Stimulated activated CD4-positive, alpha-beta T cell treated with anti-CD3 and anti-CD28 coated beads, Interleukin-4, amount 100 ng/mL, for 48 hours (primary cell): Measurements from ENCODE around the gene OPA1.

Source experiments
- DNase-seq, 2 donors: peaks; one replicate each; pipeline ENCODE4 v3.0.0-alpha.2; 2020; ENCODE audit warnings: low read depth in 2 of 2

The OPA1 gene, protein sequence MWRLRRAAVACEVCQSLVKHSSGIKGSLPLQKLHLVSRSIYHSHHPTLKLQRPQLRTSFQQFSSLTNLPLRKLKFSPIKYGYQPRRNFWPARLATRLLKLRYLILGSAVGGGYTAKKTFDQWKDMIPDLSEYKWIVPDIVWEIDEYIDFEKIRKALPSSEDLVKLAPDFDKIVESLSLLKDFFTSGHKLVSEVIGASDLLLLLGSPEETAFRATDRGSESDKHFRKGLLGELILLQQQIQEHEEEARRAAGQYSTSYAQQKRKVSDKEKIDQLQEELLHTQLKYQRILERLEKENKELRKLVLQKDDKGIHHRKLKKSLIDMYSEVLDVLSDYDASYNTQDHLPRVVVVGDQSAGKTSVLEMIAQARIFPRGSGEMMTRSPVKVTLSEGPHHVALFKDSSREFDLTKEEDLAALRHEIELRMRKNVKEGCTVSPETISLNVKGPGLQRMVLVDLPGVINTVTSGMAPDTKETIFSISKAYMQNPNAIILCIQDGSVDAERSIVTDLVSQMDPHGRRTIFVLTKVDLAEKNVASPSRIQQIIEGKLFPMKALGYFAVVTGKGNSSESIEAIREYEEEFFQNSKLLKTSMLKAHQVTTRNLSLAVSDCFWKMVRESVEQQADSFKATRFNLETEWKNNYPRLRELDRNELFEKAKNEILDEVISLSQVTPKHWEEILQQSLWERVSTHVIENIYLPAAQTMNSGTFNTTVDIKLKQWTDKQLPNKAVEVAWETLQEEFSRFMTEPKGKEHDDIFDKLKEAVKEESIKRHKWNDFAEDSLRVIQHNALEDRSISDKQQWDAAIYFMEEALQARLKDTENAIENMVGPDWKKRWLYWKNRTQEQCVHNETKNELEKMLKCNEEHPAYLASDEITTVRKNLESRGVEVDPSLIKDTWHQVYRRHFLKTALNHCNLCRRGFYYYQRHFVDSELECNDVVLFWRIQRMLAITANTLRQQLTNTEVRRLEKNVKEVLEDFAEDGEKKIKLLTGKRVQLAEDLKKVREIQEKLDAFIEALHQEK

DNA sequence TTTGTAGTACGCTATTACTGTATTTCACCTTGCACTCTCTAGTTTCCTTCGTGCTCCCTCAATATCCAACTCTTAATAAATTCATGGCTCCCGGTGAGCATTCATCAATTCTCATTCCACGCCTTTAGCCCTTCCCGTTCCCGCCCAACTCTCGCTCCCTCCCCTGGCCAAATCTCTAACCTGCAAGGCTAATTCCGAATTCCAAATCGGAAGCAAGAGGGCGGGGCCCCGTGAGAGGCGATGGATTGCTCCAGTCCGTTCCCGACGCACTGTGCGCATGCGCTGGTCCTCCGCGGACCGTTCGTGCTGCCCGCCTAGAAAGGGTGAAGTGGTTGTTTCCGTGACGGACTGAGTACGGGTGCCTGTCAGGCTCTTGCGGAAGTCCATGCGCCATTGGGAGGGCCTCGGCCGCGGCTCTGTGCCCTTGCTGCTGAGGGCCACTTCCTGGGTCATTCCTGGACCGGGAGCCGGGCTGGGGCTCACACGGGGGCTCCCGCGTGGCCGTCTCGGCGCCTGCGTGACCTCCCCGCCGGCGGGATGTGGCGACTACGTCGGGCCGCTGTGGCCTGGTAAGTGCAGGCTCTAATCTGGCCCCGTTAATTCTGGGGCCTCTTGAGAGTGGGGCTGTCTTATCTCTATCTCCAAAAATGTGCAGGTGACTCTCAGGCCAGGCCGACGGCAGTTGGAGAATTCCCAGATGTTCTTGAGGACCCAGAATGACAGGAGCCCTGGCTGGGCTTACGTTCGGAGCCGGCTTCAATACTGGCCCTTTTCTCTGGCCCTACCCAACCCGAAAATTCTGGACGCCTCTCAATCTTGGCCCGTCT, at the start of gene OPA1:
OPA1 (plus strand) TSS at position 368 of the 827 bp plus-strand sequence; CDS start at position 538, 170 bp downstream.
- peak; percentile 83 to 93 for DNase-seq

DNA sequence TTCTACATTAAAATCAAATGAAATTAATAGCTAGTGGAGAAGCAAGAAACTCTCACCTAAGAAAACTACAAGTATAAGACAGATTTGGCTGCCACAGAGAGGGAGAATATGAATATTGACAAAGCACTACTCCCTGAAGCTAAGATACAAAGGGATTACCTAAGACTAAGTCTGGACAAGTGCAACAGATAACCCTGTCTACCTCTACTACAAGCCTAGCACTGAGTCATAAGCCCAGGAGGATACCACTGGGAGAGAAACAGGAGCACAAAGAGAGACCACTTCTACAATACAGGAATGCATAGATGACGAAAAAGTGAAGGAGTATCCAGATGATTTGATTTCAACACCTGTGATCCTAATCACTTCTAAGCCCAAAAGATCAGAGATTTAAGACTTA, 48.7 kb upstream of the OPA1 start:
- no peak for DNase-seq

DNA sequence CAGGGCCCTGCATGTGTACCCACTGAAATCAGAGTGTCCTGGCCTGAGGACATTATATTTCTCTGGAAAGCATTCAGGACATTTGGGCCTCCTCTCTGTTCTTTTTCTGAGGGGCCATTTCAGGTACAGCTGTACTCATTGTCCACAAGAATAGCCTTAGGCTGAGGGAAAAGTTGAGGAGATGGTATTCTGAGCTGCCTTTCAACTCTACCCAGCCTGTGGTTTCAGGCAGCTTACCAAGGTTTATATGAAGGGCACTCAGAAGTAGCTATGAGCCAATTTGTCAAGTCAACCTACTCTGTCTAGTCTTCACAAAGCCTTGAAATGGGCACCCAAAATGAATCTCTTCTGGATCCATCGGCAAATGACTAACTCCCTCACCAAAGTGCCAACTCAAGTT, 47.7 kb upstream of the OPA1 start:
- no peak for DNase-seq

DNA sequence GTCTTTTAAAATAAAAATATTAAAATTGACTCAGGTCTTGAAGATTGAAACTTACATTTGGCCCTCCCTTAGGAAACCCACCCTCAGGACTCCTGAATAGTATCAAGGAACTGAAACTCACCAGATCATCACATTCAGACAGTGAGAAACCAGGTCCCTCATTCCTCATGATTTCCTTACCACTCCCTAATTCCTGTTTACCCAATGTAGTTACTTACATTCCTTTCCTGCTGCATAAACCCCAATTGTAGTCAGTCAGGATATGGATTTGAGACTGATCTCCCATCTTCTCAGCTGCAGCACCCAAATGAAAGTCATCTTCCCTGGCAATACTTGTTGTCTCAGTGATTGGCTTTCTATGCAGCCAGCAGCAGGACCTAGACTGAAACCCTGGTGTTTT, 46.9 kb upstream of the OPA1 start:
- DNase-seq: no peak

DNA sequence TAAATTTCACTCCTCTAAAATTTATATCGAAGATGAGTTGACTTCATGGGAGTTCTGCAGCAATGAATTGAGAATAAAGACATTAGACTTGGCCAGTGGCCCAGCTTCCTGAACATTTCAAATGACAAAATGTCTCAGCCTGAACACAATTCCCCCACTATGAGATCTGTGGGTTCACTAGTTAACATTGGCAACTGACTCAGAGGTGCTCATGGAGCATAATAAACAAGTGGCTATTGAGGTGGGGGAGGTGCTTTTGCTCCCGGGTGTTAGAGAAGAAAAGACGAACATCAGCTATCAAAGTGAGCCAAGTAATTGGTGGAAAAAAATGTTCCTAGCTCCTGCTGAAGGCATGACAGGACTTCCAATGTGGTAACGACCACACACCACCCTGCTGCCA, 44.6 kb upstream of the OPA1 start:
- no peak for DNase-seq

DNA sequence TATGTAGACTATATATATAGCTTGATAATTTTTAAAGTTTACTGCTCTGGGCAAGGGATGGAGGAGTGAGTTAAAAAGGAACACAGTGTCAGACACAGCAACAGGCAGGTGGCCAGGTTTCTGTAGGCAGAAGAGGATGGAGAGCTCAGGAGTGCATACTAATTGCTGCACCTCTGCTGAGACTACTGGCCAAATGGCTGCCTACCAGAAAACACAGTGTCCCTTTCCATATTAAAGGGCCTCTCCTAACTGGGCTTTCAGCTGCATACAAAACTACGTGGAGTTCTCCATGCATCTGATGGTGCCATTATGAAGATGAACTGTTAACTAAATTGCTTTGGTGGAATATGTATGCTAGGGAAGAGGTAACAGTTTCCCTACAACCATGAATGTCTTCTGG, 40.1 kb upstream of the OPA1 start:
- DNase-seq: no peak

DNA sequence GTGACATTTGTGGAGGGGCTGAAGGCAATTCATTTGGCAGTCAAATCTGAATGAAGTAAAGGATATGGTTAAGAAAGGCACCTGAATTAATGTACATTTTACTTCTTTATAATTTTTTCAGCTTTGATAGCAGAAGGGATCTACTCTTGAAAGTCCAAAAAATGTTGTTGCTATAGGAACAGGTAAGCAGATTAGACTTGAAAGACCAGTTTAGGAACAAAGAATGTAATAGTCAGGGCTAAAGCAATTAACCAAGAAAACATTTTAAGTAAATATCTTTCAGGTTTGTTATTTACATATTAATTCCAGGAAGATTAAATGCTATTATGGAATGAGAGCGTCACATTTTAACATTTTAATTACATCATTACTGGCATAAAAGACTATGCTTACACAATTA, 39.4 kb upstream of the OPA1 start:
- DNase-seq: no peak

DNA sequence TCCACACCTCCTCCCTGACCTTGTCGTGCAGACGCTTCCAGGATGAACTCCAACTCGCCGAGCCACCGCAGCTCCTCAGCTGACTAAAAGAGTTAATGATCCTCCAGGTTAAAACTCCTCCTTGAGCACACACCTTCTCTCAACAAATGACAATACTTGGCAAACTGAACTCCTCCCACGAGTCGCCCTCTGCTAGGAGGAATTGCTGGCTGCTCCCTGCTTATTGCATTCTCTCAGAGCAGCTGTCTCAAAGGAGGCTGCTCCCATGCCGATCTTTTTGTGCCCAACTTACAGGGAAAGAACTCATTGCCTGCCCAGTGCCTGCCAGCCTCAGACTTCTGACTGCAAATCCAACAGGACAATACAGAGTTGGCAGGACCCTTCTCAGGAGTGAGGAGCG, 38.2 kb upstream of the OPA1 start, which contains the start of gene ATP13A4:
ATP13A4 (minus strand) TSS at position 85 of the 400 bp plus-strand sequence. CDS start 96 bp downstream, outside the sequence.
- no peak for DNase-seq

DNA sequence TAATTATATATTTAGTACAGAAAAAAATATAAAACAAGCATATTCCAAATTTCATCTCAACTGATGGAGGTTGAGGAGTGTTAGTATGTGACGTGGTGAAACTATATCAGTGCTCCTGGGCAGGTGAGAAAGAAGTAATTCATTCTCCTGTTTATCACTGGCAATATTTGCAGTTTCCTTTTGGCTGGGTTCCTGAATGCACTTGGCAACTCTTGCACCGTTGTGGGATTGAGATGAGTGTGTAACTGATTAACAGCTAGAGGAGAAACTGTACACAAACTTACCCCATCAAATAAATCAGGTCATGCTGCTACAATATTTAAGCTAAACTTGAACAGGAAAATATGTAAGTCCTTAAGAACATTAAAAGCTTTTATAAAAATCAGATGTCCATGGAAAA, 36.2 kb upstream of the OPA1 start:
- DNase-seq: no peak

DNA sequence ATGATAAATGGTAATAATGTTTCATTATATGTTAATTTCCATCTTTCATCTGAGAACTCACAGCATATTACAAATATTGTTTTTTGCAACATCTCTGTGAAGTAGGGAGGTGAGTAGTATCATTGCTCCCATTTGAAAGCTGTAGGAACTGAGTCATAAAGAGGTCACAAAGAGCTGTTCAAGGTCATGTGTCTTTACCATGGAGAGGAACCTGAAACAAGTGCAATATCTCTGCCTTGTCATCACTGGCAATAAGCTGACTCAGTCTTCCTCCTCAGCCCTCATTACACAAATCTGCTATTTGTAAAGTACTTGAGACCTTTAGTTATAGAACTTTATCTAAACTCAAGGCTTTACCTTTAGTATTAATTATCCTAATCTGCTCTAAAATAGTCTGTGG, 33.9 kb upstream of the OPA1 start:
- DNase-seq: no peak

DNA sequence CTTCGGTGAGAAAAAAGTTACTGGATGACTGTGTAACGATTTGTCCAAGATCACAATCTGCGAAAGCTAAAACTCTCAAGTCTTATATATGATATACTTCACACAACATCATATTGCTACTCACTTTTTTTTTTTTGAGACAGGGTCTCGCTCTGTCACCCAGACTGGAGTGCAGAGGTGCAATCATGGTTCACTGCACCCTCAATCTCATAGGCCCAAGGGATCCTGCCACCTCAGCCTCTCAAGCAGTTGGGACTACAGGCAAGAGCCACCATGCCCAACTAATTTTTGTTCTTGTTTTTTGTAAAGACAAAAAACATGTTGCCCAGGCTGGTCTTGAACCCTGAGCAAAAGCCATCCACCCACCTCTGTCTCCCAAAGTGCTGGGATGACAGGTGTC, 32.9 kb upstream of the OPA1 start:
- DNase-seq: no peak

DNA sequence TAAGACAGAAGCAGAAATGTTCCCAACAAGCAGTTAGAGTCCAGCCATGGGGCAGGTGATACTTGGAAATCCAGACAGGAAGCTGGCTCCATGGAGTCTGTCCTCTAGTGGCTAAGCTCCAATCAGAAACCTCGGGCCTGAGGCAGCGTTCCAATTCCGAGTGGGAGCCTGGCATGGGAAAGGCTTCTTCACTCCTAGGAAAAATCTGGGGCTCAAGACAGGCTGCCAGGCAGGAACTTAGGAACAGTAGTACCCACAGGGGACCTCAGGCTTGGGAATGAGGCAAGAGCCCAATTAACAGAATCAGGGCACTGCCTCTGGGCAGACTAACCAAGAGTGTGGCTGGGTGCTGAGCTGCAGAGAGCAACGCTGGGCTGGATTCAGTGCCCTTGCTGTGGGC, 32.1 kb upstream of the OPA1 start:
- DNase-seq: no peak

DNA sequence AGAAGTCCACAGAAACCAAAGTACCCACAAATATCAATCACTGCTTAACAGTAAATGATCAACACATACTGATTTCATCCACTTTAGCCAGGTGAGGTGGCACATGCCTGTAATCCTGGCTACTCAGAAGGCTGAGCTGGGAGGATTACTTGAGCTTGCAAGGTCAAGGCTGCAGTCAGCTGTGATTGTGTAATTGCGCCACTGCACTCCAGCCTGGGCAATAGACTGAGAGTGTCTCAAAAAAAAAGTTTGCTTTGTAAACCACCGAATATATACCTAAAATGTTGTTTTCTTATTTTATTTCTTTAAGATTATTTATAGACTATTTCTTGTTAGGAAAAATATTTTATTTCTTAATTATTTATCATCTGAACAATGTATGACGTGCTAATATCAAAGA, 29.6 kb upstream of the OPA1 start:
- no peak for DNase-seq

DNA sequence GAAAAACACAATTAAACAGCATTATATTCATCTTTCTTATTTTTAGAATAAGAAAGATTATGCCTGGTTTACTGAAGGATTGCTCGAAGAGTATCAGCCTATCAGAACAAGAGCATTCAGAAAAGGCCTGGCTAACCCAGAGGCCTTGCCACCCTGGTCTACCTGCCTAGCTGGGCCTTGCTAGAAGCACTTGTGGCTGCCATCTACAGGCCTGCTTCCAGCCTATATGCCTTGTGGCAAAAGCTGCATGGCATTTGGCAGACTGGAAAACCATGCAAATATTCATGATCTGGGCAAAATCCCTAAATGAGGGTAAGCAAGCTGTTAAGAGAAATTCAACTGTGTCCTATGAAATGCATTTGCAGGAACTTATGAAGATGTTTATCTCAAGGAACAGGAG, 29.0 kb upstream of the OPA1 start:
- no peak for DNase-seq

DNA sequence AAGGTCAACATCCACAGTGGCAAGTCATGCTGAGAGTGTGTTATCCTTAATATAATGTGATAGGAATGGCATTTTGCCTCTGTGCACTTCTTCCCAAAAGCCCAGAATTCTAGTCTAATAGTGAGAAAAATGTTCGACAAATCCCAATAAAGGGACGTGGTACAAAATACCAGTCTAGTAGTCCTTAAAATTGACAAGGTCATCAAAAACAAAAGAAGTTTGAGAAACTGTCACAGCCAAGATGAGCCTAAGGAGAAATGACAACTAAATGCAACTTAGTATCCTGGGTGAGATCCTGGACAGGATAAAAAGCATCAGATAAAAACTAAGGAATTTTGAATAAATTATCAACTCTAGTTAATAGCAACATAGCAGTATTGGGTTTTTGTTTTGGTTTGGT, 23.9 kb upstream of the OPA1 start:
- no peak for DNase-seq

DNA sequence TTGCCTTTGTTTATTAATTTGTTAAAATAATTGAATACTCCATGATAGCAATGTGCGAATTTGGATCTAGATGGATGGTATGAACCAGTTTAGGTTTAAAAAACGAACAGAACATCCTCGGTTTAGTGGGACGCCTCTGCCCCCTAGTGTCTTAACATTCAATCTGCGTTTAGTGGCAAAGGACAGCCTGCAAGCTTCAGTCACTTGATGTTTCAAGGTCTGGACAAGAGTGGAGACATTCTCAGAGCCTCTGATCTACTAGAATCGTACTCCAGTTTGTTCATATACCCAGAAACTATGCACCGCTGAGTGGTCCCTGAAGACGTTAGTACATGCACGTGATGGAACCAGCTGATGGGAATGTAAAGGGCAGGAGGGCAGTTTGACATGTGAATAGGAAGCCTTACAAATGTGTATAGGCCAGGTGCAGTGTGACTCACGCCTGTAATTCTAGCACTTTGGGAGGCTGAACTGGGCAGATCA, 20.5 kb upstream of the OPA1 start:
- DNase-seq: peak; percentile 30 to 38

DNA sequence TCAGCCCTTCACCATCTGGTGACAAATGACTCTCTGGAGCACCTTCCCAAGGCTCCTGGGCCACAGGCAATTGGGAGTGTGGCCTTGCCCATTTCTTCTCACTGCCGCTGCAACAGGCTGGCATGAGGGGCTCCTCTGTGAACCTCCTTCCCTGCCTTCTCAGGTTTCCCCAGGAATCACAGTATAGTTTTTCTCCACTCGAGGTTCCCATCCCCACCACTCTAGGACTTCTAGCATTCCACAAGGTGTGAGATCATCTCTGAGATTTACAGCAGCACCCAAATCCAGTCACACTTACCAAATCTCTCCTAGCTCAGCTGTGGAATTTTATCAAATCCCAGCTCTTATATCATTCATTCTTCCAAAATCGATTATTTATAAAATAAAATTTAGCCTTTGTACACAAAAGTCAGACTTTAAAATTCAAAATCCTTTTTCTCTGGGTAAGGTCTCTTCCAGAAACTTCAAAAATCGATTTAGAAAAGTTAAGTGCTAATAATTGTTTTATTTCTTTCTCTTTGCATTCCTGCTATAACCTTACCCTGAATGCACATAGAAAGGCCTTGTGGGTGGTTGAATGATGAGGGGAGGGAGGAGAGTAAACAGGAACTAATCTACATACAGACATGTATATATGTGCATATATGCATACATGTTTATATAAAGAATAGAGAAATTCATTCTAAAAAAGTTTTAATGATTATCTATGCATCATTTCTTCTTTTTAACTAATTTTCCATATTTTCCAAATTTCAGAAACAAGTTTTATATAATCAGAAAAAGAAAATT, 19.4 kb upstream of the OPA1 start:
- no peak for DNase-seq

DNA sequence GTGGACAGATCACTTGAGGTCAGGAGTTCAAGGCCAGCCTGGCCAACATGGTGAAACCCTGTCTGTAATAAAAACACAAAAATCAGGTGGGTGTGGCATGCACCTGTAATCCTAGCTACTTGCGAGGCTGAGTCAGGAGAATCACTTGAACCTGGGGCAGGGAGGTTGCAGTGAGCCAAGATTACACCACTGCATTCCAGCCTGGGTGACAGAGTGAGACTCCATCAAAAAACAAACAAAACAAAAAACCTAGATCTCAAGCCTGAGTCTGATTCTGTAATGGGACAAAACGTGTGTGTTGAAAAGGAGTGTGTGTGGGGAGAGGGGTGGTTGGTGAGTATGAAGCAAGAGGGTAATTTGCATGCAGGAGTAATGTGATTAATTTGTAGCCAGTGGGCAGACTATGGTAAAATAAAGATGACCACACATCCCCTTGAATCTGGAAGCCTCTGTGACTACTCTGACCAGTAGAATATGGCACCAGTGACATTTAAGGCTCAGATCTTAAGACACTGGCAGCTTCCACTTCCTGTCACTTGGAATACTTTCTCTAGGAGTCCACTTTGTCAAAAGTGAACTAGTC, 18.4 kb upstream of the OPA1 start:
- no peak for DNase-seq

DNA sequence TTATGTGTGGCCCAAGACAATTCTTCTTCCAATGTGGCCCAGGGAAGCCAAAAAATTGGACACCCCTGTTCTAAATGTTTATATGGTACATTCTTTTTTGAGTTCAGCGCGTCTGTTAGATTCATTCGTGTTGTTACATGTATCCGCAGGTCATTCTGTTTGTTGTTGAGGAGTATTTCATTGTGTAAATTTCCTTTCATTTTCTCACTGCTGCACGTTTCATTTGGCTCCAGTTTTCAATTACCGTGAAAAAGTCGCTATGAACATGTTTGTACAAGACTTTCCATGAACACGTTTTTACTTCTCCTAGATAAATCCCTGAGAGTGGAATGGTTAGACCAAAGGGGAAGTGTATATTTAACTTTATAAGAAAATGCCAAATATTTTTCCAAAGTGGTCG, 7.5 kb upstream of the OPA1 start:
- DNase-seq: no peak

DNA sequence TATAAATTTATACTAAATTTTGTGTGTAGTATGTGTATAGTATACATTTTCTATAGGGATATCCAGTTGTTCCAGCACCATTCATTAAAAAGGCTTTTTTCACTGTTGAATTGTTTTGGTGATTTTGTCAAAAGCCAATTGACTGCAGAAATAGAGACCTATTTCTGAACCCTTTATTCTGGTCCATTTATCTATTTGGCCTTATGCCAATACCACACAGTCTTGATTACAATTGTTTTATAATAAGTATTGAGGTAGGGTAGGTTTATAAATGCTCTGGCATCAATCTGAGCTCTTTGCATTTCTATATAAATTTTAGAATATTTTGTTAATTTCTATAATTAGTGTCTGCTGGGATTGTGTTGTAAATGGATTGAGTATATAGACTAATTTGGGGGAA, 6.5 kb upstream of the OPA1 start:
- no peak for DNase-seq
